ENCODE results near the gene CHPF2.
A peak's percentile ranks its signal among the peaks of the same experiment; 100 is the strongest.

Gene CHPF2, protein sequence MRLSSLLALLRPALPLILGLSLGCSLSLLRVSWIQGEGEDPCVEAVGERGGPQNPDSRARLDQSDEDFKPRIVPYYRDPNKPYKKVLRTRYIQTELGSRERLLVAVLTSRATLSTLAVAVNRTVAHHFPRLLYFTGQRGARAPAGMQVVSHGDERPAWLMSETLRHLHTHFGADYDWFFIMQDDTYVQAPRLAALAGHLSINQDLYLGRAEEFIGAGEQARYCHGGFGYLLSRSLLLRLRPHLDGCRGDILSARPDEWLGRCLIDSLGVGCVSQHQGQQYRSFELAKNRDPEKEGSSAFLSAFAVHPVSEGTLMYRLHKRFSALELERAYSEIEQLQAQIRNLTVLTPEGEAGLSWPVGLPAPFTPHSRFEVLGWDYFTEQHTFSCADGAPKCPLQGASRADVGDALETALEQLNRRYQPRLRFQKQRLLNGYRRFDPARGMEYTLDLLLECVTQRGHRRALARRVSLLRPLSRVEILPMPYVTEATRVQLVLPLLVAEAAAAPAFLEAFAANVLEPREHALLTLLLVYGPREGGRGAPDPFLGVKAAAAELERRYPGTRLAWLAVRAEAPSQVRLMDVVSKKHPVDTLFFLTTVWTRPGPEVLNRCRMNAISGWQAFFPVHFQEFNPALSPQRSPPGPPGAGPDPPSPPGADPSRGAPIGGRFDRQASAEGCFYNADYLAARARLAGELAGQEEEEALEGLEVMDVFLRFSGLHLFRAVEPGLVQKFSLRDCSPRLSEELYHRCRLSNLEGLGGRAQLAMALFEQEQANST

DNA sequence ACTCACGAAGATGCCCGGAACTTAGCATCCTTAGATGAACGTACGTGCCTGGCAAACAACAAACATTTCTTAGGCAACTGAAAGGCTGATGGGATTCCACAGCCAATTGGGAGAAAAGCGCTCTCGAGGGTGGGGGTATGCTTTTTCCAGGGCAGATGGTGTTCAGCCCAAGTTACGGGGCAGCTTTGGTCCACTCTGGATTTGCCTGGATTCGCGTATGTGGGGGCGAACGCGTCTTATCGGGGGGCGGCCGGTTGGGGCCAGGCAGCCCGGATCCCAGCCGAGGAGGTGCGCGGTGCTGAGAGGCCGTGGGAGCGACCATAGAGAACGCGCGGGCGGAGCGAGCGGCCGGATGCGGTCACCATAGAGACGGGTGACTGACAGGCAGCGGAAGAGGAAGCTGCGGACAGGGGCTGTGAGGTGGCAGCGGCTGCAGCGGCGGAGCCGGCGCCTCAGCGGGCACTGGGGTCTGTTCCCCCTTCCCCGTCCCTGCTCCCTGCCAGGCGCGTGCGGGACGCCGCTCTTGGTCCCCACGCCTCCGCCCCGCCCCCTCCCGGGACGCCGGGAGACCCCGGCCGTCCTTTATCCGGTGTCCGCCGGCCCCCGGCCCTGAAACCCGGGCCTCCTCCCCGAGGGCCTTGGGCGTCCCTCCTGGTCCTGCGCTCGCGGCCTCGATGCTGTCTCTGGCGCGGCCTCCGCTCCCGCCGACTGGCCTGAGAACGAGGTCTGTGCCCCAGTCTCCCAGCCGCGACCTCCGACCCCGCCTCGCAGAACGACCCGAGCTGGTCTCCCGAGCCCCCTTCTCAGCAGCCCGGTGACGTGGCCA, at the start of gene CHPF2:
CHPF2 (plus strand) TSS at position 393 of the 826 bp plus-strand sequence. CDS start 1,529 bp downstream, outside the sequence.
- peak; percentile 72 to 83 (median 78) for DNase-seq

DNA sequence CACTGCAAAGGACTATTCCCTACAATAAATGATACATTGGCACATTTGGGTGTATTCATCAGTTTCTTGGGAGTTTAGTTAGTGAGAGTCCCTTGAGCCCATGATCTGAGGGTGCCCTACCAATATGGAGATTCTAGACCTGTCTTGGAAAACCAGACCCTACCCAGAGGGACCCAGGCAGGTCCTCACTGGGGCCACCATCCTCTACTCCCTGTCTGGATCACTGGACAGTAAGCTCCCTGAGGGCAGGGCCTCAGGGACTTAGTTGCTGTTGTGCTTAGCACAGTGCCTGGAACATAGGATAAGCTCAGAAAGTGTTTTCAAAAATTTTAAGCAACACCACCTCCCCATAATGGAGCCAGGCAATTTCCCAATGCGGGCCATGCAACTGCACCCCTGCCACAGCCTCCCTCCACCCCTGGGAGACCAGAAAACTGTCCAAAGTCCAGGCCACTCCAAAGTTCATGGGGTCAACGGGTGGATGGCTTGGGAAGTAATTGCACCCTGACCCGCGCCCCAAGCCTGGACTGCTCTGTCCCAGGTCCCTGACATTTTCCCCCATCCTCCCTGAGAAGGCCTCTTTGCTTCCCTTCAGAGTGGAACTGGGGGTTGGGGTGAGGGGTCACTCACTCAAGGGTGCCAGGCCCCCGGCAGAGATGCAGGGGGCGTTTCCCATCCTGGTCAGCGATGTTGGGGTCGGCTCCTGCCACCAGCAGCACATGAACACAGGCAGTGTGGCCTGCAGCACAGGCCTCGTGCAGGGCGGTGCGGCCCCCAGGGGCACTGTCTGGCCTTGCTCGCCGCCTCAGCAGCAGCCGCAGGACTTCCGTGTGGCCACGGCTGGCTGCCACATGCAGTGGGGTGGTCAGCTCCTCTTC, 46.3 kb upstream of the CHPF2 start:
- DNase-seq: no peak

DNA sequence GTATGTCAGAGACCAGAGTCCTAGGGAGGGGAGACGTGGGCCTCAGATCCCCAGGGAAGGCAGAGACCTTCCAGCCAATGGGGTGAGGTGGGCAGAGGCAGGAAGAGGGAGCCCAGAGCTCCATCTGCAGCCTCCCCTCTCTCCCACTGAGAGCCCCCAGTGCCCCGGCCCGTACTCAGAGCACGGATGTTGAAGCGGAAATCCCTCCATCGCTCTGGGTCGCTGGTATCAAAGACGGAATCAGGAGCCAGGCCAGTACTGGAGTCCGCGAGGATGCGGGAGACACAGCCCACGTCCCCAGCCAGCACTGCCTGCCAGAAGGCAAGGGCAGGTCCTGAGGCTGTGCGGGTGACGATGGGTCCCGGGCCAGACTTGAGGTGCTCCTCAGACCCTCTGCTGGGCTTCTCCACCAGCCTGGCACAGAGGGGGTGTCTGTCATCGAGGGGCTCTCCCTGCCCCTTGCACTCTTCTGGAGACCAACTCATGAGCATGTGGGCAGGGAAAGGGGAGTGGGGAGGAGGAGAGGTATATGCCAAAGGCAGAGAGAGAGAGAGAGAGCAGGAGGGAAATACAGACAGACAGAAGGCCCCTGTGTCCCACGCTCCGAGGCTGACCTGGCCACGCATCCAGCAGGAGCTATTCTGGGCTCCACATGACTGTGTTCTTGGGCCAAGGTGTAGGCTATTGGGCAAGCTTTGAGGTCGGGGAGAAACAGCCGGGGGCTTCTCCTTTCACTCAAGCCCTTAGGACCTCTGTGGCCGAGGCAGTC, 45.5 kb upstream of the CHPF2 start, which contains the start of gene ASB10:
ASB10 (minus strand) TSS at position 611 of the 769 bp plus-strand sequence; CDS start at position 491, 120 bp downstream.
- DNase-seq: no peak

DNA sequence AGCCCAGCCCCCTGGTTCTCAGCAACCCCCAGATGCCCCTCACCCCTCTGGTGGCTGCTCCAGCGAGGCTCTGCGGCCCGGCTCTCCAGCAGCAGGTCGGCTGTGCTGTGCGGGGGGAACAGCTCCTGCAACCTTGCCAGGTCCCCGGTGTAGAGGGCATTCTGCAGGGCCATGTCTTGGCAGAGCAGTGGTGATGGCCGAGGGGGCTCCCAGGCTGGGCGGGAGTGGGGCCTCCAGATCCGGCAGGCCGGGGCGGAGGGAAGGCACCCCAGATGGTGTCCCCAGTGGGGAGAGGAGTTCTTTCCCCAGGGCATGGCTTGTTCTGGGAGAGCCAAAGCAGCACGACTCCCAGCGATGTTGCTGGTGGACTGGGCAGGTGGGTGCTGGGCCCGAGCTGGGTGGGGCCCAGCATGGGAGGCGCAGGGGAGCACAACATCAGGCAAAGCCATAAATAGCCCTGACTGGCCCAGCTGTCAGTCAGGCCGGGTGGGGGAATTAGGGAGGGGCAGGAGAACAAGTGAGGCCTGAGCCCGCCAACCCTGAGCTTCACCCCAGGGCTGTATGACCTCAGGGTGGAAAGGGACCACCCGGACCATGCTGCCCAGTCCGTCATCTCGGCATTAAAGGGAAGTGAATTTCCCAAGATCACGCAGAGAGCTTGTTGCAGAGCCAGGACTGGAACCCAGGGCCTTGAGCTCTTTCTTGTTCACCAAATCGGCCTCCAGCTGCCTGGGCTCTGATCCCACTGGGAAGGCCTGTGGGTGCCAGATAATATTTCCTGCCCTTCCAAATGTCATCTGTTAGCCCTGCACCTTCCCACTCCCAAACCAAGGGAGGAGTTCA, 44.7 kb upstream of the CHPF2 start:
- no peak for DNase-seq

DNA sequence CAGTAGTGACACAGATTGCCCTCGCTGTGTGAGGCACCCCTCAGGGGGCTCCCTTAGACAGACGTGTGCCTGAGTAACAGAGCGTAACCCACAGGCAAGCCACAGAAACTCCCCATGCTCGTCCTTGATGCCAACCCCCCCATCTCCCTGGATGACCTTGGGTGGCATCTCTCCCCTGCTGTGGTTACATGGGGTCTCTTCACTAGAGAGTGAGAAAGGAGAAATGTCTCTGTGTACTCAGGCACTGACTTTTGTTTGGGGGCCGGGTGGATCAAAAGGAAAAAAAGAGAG, 44.1 kb upstream of the CHPF2 start:
- no peak for DNase-seq

DNA sequence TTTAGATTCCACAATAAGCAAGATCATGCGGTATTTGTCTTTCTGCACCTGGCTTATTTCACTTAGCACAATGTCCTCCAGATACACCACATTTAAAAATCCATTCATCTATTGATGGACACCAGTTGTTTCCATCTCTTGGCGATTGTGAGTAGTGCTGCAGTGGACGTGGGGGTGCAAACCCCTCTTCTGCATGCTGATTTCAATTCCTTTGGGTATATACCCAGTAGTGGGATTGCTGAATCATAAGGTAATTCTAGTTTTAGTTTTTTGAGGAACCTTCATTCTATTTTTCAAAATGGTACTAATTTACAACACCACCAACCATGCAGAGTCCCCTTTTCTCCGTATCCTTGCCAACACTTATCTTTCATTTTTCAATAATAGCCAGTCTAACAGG, 43.2 kb upstream of the CHPF2 start:
- no peak for DNase-seq

DNA sequence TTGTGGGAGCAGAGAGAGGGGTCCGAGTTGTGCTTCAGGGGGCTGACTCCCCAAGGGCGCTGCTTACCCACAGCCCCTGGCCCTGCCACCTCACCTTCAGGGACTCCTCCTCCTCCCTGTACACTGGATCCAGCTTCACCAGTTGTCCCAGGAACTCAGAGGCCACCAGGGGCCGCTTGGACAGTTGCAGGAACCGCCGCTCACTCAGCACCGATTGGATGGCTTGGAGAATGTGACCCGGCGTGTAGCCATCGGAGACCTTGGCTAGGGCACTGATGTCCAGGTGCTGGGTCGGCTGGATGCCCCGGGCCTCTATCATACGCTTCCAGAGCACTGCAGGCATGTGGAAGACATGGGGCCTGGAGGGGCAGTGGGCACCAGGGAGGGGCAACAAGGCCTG, 40.7 kb upstream of the CHPF2 start:
- no peak for DNase-seq

DNA sequence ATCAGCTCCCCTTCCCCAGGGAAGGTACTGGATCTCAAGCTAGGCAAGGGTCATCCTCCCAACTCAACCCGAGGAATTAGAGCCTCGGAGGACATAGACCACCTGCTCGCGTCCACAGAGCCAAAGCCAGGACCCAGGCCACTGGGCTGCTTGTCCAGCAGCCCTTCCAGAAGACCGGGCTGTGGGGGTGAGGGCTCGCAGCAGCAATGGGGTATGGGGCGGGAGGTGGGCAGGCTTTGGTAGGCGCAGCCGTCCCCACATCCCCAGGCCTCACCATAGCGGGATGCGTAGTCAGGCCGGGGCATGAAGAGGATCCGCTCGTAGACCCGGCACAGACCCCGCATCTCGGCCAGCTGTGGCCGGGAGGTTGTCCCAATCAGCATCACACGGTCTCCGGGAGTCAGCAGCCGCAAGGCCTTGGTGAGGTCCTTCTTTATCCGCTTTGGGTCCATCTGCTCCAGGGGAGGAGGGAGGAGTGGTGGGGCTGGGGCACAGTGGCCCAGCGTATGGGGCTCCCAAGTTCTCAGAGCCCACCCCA, 40.2 kb upstream of the CHPF2 start:
- no peak for DNase-seq

DNA sequence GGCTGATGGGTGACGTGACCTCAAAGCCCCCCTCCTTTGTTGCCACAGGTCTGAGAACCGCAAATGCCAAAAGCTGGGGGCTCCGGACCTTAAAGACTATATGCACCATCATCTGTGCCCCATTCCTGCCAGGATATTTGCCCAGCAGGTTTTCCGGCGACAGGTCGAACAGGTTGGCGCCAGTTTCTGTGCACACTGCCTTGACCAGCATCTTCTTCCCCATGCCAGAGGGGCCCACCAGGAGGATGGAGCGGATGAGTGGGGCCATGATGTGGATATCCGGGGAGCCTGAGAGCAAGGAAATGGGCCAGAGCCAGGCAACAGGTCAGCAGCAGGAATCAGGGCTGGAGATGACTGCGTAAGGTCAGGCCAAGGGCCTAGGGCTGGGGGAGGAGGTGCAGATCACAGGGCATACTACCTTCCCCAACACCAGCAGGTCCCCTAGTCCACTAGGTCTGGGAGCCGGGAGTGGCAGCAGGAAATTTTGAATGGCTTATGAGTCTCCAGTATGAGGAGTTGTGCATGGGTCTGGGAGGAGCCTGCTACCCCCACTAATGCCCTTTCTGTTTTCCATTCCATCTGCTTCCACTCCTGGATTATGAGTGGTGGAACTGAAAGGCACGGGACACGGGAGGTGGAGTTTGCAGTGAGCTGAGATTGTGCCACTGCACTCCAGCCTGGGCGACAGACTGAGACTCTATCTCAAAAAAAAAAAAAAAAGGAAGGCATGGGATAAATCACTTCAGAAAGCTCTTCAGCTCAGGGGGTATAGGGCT, 38.9 kb upstream of the CHPF2 start:
- DNase-seq: no peak

DNA sequence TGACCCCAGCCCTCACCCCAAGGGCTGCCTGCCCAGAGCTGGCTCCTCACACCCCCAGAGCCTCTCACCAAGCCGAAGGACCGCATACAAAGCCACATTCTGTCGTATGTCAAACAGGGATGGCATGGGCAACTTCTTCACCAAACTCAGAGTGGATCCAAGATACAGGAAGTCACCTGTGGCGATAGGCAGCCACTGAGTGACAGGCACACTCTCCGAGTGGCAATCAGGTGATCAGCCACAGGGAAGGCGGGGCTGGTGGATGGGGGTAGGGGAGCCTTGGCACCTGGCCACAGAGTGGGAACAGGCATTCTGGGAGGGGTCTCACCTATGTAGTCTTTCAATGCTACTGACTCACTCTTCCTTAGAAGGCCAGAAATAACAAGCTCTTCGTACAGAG, 38.1 kb upstream of the CHPF2 start:
- no peak for DNase-seq

DNA sequence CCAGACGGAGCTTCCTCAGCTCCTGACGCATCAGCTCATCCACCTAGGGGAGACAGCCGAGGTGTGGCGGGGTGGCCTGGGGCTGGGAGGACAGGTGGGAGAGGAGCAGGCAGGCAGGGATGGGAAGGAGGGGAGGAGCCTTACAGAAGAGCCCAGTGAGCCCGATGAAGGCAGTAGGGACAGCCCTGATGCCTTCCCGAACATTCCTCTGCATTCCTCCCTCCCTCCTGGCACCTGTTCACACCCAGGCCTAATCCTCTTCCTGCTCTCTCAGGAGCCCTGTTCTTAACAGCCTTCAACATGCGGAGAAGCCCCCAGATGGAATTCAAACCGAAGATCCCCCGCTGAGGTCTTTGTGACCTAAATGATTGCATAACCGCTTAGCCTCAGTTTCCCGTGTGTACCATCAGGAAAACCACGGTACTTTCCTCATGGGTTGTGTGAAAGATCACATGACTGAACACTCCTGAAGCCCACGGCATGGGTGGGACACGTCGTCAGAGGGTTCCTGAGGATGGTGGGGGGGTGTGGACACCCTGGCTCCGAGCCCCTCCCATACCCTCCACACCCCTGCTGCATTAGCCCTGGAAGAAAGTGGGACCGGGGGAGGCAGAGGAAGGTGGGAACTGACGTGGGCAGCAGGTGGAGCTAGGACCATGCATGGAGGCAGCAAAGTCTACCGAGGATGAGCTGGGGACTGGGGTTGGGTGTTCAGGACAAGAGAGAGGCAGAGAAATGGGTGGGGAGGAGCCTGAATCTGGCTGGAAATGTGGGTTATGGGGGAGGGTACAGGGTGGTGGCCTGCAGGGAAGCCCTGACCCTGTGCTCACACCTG, 36.5 kb upstream of the CHPF2 start:
- DNase-seq: no peak

DNA sequence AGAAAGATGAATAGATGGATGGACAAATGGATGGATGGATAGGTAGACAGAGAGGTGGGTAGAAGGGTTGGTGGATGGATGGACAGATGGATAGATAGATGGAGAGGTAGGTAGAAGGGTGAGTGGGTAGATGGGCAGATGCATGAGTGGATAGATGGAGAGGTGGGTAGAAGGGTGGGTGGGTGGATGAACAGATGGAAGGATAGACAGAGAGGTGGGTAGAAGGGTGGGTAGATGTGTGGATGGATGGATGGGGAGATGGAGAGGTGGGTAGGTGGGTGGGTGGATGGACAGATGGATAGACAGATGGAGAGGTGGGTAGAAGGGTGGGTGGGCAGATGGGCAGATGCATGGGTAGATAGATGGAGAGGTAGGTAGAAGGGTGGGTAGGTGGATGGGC, 34.4 kb upstream of the CHPF2 start:
- DNase-seq: no peak

DNA sequence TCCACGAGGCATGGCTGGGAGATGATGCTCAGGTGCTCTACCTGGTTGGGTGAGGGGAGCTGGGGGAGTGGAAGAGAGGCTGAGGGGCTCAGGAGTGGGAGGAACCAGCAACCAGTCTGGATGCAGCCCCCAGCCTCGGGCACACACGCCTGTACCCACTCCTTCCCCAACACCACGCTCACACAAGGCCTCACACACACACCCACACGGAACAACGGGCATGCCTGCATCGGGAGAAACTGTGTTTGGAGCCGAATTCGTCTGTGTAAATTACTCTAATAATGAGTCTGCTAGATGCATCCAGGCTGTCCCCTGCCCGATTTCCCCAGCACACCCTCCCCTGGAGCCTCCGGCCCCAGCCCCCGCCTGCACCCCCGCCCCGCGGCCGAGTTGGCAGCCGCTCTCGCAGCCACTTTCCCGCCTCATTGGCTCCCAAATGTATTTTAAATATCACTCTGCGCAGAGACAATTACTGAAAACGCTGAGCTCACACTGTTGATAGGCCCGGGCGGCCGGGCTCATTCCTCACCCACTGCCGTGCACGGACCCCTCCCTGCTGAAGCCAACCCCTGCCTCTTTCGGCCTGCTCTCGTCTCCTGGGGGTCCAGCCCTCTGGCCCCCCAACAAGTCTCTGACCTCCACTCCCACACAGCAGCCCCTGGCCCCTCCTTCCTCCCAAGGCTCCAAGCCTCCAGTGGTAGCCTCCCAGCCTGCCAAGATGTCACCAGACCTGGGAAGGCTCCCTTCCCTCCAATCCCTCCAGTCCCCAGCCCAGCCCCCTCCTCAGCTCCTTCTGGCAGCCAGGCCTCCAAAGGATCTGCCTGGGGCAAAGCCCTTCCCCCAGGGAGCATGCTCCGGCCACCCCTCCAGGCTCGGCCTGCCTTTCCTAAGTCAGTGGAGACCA, 33.1 kb upstream of the CHPF2 start:
- DNase-seq: no peak

DNA sequence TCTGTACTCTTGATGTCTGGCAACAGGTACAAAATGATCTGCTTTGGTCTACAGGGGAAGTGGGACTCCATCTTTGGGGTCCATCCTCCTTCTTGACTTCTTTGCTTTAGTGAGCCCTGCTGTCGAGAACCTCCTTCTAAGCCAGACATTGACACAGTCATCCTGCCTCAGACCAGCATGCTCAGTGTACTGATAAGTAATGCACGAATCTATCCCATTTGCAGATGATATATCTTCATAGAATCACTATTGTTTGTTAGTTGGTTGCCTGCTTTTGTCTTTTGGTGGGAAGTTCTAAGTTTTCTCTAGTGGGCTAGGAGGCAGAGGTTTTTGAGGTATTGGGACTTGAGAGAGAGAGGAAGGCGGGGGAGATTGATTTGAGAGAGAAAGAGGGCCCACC, 30.9 kb upstream of the CHPF2 start:
- DNase-seq: no peak

DNA sequence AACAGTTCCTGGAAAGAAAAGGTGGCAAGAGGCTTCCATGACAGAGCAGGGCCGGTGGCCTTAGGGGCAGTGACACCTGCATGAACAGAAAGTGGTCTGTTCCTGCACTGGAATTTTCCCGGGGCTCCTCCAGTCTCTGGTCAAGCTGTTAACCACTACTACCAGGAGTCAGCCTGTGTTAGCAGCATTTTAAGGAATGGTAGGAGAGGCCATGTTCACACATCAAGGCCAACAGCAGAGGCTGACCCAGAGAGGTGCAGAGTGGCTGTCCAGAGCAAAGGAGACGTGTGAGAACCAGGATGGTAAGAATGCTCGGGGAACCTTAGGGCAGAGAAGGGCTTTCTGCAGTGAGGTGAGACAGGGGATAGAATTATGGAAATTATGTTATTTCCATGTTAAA, 30.5 kb upstream of the CHPF2 start:
- no peak for DNase-seq

DNA sequence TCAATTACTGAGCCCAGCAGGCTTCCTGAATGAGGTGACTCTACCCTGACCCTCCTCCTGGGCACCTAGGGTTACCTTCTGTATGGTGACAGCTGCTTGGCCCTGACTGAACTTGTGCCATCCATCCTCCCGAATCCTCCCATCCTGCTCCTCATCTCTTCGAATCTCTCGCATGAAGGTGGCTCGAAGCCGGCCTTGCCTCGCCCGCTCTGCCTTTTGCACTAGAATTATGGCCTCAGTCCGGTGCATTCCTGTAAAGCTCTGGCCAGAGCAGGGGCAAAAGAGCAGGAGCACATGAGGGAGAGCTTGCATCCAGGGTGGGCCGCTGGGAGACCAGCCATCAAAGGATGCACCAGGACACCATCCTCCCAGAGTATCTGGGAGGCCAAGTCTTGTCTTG, 29.4 kb upstream of the CHPF2 start:
- no peak for DNase-seq

DNA sequence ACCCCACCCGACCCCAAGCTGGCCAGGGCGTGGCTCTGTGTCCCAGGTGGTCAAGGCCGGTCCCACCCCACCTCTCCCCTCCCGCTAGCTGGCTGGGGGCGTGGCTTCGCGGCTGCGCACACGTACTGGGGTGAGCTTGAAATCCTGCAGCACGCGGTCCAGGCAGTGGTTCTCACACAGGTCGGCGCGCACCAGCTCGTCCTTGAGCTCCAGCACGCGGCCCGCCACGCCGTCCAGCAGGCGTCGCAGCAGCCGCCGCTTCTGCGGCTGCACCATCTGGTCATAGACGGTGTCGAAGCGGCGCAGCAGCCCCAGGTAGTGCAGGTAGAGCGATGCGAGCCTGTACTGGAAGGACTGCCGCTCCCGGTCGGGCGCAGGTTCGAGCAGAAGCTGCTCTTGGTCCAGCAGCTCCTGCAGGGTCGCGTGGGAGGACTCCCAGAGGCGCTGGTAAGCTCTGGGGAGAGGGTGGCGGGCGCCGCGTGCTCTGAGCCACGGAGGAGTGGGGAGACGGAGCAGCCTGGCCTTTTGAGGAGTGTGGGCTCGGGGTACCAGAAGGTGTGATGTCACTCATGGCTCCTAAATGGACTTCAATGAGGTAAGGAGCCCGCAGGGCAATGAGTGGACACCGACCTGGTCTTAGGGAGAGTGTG, 27.8 kb upstream of the CHPF2 start:
- no peak for DNase-seq
